HL-60 (cell line): Measurements from ENCODE around the gene TMEM255B.

ENCODE experiments used
- DNase-seq, 2 experiments: peaks; one replicate each; pipeline ENCODE4 v3.0.0-alpha.2; 2010 to 2020; ENCODE audit warnings: low read depth in 1 of 2, low spot score in 1 of 2
- H3K27ac ChIP-seq: fragments of 250-450 bp; sonication (Bioruptor Pico); replicated peaks from 2 replicates; pipeline ENCODE4 v1.5.1; 2020; ENCODE audit warnings: mild to moderate bottlenecking, moderate library complexity
- H3K27me3 ChIP-seq: fragments of 250-450 bp; sonication (Bioruptor Pico); 2 replicates; pipeline ENCODE4 v1.5.1; 2021; ENCODE audit warnings: mild to moderate bottlenecking, moderate library complexity; ENCODE audit not compliant: insufficient read depth, poor library complexity, severe bottlenecking
- H3K4me3 ChIP-seq: replicated peaks from 2 replicates; pipeline ENCODE4 v1.5.1; 2011; ENCODE audit warnings: mild to moderate bottlenecking, control low read depth, low read length; ENCODE audit not compliant: insufficient read depth
- CTCF ChIP-seq: IDR thresholded peaks from one replicate; pipeline ENCODE4 v1.5.1; 2011; ENCODE audit warnings: low read length, control low read depth, inconsistent platforms; ENCODE audit not compliant: insufficient read depth
- GABPA ChIP-seq: IDR thresholded peaks from 2 replicates; pipeline ENCODE4 v1.6.1; 2012; ENCODE audit warnings: low read depth
- POLR2AphosphoS5 ChIP-seq: IDR thresholded peaks from 2 replicates; pipeline ENCODE4 v1.6.1; 2012; ENCODE audit warnings: low read depth
- REST ChIP-seq: IDR thresholded peaks from 2 replicates; pipeline ENCODE4 v1.6.1; 2012; ENCODE audit warnings: low read depth; ENCODE audit not compliant: insufficient replicate concordance
- SPI1 ChIP-seq: IDR thresholded peaks from 2 replicates; pipeline ENCODE4 v1.6.1; 2012; ENCODE audit warnings: low read depth, mild to moderate bottlenecking, borderline replicate concordance

TMEM255B gene

GRCh38 chr13:113730831-113731191, 28.2 kb upstream of the TMEM255B start:
- Histone ChIP-seq H3K4me3 (no peak overlapping the region), H3K27ac (no peak overlapping the region), H3K27me3 (peaks cover 10% of the 10 kb centered on the region)
- TF ChIP-seq REST (no peak), POLR2AphosphoS5 (no peak), GABPA (no peak), CTCF (no peak), SPI1 (no peak)
- no peak for DNase-seq

GRCh38 chr13:113731192-113732175, 27.5 kb upstream of the TMEM255B start:
- no peak for DNase-seq
- Histone ChIP-seq H3K4me3 (no peak overlapping the region), H3K27ac (no peak overlapping the region), H3K27me3 (peaks cover 10% of the 10 kb centered on the region)
- TF ChIP-seq POLR2AphosphoS5 (no peak), SPI1 (no peak), CTCF (no peak), GABPA (no peak), REST (no peak)

GRCh38 chr13:113732176-113732960, 26.7 kb upstream of the TMEM255B start:
- Histone ChIP-seq H3K27ac (no peak overlapping the region), H3K4me3 (no peak overlapping the region), H3K27me3 (peaks cover 10% of the 10 kb centered on the region)
- peak in 1 of 2 experiments; percentile 50 for DNase-seq
- TF ChIP-seq POLR2AphosphoS5 = no peak
- peak; percentile 69; the same call in 1 of the 2 replicates for TF ChIP-seq SPI1
